Common myeloid progenitor, CD34-positive (primary cell): ENCODE data around the gene NAT8L.

Experiments
- CTCF ChIA-PET: fragments of 350-600 bp; sonication (Branson Sonifier 250); formaldehyde crosslinking; loops from one replicate; lab custom pipeline; 2021; ENCODE audit warnings: antibody characterized with exemption; lab: Charles Lee
- POLR2A ChIA-PET: fragments of 350-600 bp; sonication (Branson Sonifier 250); formaldehyde crosslinking; loops from one replicate; lab custom pipeline; 2021; ENCODE audit warnings: antibody characterized with exemption; lab: Charles Lee
- DNase-seq, 3 donors: peaks; one replicate each; pipeline versions ENCODE4 v3.0.0 to v3.0.0-alpha.2; 2013
- H3K27ac ChIP-seq, 2 experiments: 1 replicate in 1 of 2; 2 replicates in 1 of 2; pipeline ENCODE4 v1.7.0; 2013; ENCODE audit warnings: inconsistent platforms in 2 of 2, low read length in 2 of 2, mild to moderate bottlenecking in 2 of 2, low read depth in 1 of 2, moderate library complexity in 1 of 2; ENCODE audit not compliant: severe bottlenecking in 2 of 2, insufficient read depth in 1 of 2, poor library complexity in 1 of 2
- H3K27me3 ChIP-seq, 5 experiments: replicated peaks in 2 of 5; 1 replicate in 3 of 5; 2 replicates in 2 of 5; pipeline versions ENCODE4 v1.6.1 to v1.7.0; 2013; ENCODE audit warnings: low read length in 4 of 5, mild to moderate bottlenecking in 2 of 5, moderate library complexity in 2 of 5, inconsistent platforms in 1 of 5; ENCODE audit not compliant: insufficient read depth in 5 of 5, control insufficient read depth in 4 of 5
- H3K36me3 ChIP-seq, 4 experiments: 1 replicate in 2 of 4; 2 replicates in 2 of 4; pipeline versions ENCODE4 v1.6.1 to v1.7.0; 2013; ENCODE audit warnings: low read length in 3 of 4, control low read depth in 1 of 4, mild to moderate bottlenecking in 1 of 4; ENCODE audit not compliant: control insufficient read depth in 4 of 4, insufficient read depth in 4 of 4
- H3K4me1 ChIP-seq, 4 experiments: 1 replicate in 3 of 4; 2 replicates in 1 of 4; pipeline versions ENCODE4 v1.6.1 to v1.7.1; 2013; ENCODE audit warnings: low read length in 3 of 4, mild to moderate bottlenecking in 3 of 4, control low read depth in 1 of 4, inconsistent platforms in 1 of 4, moderate library complexity in 1 of 4; ENCODE audit not compliant: control insufficient read depth in 4 of 4, insufficient read depth in 4 of 4; ENCODE audit errors: control extremely low read depth in 1 of 4
- H3K4me3 ChIP-seq, 7 experiments: 1 replicate in 4 of 7; 2 replicates in 3 of 7; pipeline versions ENCODE4 v1.5.1 to v1.7.0; 2013; ENCODE audit warnings: mild to moderate bottlenecking in 7 of 7, low read length in 6 of 7, moderate library complexity in 6 of 7, inconsistent platforms in 2 of 7, low read depth in 2 of 7, control low read depth in 1 of 7; ENCODE audit not compliant: insufficient read depth in 4 of 7, control insufficient read depth in 1 of 7; ENCODE audit errors: extremely low read depth in 1 of 7
- H3K9me3 ChIP-seq, 5 experiments: 1 replicate in 4 of 5; 2 replicates in 1 of 5; pipeline versions ENCODE4 v1.6.1 to v1.7.1; 2013; ENCODE audit warnings: low read length in 4 of 5, mild to moderate bottlenecking in 2 of 5, inconsistent platforms in 1 of 5, low read depth in 1 of 5, moderate library complexity in 1 of 5; ENCODE audit not compliant: control insufficient read depth in 4 of 5, insufficient read depth in 2 of 5; ENCODE audit errors: control extremely low read depth in 1 of 5
- WGBS: methylation state at CpG from one replicate; pipeline ENCODE4 v1.1.5; 2013; ENCODE audit not compliant: insufficient coverage; 5-methylcytosine and 5-hydroxymethylcytosine counted together

Gene NAT8L

DNA sequence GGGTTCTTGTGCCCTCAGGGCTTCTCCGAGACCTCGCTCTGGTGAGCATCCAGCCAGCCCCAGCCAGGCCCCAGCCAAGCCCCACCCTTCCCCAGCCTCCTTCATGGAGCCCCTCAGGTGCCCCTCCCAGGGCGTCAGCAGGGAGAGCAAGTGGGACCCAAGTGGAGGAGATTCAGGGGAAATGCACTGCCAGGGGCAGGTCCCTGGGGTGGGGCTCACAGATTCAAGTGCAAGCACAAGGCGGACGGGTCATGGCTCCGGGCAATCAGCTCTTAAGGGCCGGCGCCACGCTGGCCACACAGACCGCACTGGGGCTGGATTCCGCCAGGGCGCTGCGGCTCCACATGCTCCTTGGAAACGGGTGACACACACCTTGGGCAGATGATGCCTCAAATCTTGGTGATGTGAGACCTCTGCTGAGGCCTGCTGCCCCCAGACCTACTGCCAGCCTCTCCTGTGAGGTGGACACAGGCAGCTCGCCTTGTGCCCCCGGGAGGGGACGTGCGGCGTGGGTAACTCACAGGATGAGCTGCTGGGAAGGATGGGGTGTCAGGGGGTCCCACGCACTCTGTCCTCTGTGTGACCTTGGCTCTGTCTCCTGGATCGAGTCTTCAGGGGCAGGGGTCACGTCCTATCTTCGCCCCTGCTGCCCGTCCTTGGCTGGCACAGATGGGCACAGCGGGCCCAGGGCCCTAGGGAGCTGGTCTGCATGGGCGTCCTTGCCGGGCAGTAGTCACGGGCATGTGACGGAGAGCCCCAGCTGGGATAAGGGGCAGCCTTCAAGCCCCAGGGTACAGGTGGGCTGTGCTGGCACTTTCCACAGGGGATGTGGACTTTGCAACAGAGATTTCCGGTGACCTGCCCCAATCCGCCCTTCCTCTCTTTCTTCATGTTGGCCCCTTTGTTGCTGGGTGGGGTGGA lies 17.1 kb downstream of the NAT8L start:
- WGBS = 99% methylated on average over 27 of the region's 31 CpGs
- no peaks in the 10 kb centered on the region for H3K4me1 ChIP-seq
- no peak for DNase-seq
- no peaks in the 10 kb centered on the region for H3K9me3 ChIP-seq
- no peak overlapping the region for H3K27ac ChIP-seq
- ChIA-PET CTCF (interaction anchor here (1.1 kb wide), 1 partner anchor 61 kb away, joined by 3 read pairs; no protein-coding TSS in a partner anchor), POLR2A (no interaction called here)
- no peaks in the 10 kb centered on the region for H3K27me3 ChIP-seq
- H3K4me3 ChIP-seq = no peak overlapping the region
- no peaks in the 10 kb centered on the region for H3K36me3 ChIP-seq

DNA sequence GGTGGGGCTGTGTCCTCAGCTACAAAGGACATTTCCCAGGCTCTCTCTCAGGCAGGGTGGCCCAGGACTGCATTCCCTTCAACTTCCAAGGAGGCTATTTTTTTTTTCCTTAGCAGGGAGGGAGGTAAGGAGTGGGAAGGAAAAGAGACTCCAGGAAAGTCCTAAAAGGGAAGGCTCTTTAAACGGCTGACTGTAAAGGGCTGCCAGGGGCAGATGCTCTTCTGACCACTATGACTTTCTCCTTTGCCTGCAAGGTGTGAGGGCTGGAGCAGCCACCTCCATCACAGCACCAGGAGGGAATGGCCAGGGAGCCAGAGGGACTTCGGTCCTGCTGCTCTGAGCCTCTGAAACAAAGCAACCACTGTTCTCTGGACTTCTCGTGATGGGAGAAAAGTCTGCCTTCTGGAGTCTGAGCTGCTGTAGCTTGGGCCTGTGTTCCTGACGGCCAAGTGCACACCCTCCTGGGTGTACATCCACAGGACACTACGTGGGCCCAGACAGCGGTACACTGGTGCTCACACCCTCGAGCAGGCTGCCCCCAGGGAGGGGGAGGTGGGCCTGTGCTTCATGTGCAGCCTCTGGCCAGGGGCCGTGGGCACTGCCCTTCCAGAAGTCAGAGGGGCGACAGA lies 17.9 kb downstream of the NAT8L start:
- no peak overlapping the region for H3K27ac ChIP-seq
- WGBS = 89% methylated on average over 6 of the region's 9 CpGs
- H3K4me3 ChIP-seq = no peak overlapping the region
- no peak for DNase-seq
- H3K9me3 ChIP-seq = no peaks in the 10 kb centered on the region
- ChIA-PET CTCF (no interaction called here), POLR2A (no interaction called here)
- no peaks in the 10 kb centered on the region for H3K27me3 ChIP-seq
- no peaks in the 10 kb centered on the region for H3K4me1 ChIP-seq
- H3K36me3 ChIP-seq = no peaks in the 10 kb centered on the region

DNA sequence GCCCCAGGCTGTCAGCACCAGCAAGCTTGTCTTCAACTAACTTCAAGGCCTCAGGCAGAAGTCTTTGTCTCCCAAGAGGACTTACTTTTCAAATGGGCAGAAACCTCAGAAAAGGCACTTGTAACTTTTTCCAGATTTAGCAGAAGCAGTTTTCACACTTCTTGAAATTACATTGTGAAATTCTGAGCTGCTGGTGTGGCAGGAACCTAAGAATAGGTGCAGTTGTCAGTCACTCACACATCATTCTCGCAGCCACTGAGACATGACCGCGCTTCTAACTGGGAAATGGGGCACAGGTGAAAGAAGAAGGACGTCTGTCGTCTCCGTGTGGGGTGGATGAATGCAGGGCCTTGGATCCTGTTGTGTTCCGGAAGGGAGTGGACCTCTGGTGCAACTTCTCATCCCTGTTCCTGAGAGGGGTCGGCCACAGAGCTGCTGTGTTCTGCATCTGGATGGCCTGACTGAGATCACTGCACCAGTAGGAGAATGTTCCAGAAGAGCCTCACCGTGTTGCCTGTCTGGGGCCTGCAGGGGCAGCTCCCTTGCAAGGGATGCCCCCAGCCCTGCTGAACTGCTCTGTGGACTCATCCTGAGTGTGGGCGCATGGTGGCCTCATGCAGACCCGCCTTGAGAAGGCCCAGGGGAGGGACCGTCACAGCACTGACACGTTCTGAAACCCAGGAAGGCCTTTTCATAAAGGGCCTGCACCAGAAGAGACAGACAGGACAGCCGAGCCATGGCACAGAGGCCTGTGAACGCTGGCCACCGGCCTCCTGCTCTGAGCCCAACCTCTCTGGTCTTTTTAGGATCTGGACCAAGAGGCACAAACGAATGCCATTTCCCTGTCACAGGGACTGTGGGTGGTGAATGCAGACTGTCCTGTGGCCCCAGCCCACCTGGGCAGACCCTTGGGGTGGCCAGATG lies 18.7 kb downstream of the NAT8L start:
- CTCF ChIA-PET = no interaction called here
- H3K36me3 ChIP-seq = no peaks in the 10 kb centered on the region
- POLR2A ChIA-PET = no interaction called here
- H3K4me3 ChIP-seq = no peak overlapping the region
- no peaks in the 10 kb centered on the region for H3K9me3 ChIP-seq
- H3K27ac ChIP-seq = no peak overlapping the region
- H3K4me1 ChIP-seq = no peaks in the 10 kb centered on the region
- H3K27me3 ChIP-seq = no peaks in the 10 kb centered on the region
- no peak for DNase-seq
- 90% methylated on average over 17 of the region's 17 CpGs for WGBS

DNA sequence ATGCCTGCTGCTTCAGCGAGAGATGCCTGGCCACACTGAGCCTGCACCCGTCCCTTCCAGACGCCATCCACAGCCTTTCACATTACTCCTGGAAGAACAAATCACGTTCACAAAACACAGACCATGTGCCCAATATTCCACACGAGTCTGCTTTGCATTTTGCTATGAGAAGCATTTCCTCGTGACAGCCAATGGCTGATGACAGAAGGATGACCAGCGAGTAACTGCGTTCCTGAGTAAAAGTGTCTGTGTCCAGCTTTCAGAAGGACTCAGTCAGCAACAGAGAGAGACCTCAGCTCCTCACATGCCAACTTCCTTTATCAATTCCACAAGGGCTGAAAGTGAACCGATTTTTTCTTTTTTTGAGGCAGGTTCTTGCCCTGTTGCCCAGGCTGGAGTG lies 19.5 kb downstream of the NAT8L start:
- peaks cover 0 to 2% (median 0%) of the 10 kb centered on the region in 5 experiments for H3K27me3 ChIP-seq
- no peaks in the 10 kb centered on the region for H3K36me3 ChIP-seq
- no peaks in the 10 kb centered on the region for H3K4me1 ChIP-seq
- no peaks in the 10 kb centered on the region for H3K9me3 ChIP-seq
- H3K4me3 ChIP-seq = no peak overlapping the region
- no peak overlapping the region for H3K27ac ChIP-seq
- WGBS = 87% methylated on average over 8 of the region's 9 CpGs
- POLR2A ChIA-PET = no interaction called here
- CTCF ChIA-PET = no interaction called here
- DNase-seq = no peak

DNA sequence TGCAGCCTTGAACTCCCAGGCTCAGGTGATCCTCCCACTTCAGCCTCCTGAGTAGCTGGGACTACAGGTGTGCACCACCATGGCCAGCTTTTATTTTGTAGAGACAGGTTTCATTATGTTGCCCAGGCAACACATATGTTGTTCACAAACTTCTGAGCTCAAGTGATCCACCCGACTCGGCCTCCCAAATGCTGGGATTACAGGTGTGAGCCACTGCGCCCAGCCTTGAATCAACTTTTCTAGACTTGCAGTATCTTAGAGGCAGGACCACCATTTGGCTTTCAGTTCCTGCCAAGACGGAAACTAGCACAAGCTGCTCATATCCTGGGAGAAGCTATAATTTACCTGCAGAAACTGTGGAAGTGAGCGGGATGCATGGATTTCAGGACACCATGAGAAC lies 19.9 kb downstream of the NAT8L start:
- Histone ChIP-seq H3K27ac (no peak overlapping the region), H3K4me3 (no peak overlapping the region), H3K27me3 (peaks cover 0 to 3% (median 0%) of the 10 kb centered on the region in 5 experiments), H3K4me1 (no peaks in the 10 kb centered on the region), H3K36me3 (no peaks in the 10 kb centered on the region), H3K9me3 (no peaks in the 10 kb centered on the region)
- CTCF ChIA-PET = no interaction called here
- WGBS = 98% methylated on average over 5 of the region's 5 CpGs
- POLR2A ChIA-PET = no interaction called here
- DNase-seq = no peak

DNA sequence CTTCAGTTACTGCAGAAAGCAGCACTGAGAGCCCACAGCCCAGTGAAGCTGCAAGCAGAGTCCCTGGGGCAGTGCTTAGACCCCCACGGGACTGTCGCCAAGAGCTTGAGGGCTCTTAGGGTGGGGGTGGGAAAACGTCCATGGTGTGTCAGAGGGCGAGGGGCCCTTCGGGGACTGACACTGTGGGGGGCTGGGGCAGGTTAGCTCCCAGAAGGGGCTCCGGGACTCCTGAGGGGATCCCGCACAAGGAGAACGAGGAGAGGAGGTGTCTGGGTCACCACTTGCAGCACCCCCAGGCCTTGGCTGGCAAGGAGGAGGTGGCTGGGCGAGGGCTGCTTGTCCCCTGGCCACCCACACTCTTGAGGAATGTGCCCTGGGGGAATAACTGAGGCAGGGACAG lies 20.8 kb downstream of the NAT8L start:
- Histone ChIP-seq H3K27me3 (peaks cover 0 to 3% (median 0%) of the 10 kb centered on the region in 5 experiments), H3K4me1 (no peaks in the 10 kb centered on the region), H3K36me3 (no peaks in the 10 kb centered on the region), H3K27ac (no peak overlapping the region), H3K4me3 (no peak overlapping the region), H3K9me3 (no peaks in the 10 kb centered on the region)
- ChIA-PET POLR2A (no interaction called here), CTCF (interaction anchor here (1.0 kb wide), 1 partner anchor 22 kb away, joined by 3 read pairs; no protein-coding TSS in a partner anchor)
- DNase-seq = no peak
- WGBS = 98% methylated on average over 9 of the region's 9 CpGs
